Skeletal muscle cell (primary cell): ENCODE results near the gene PLCH1.

Experiments used
- DNase-seq: peaks from one replicate; pipeline ENCODE4 v3.0.0-alpha.2; 2010; ENCODE audit warnings: low read depth
- H3K4me3 ChIP-seq: 2 replicates; pipeline ENCODE4 v1.5.1; 2011; ENCODE audit warnings: low read depth, mild to moderate bottlenecking, control low read depth, low read length, moderate library complexity

PLCH1 gene

GRCh38 chr3:155335724-155336354, 409.0 kb downstream of the PLCH1 start:
- DNase-seq = no peak
- no peak overlapping the region for H3K4me3 ChIP-seq

- no peak for DNase-seq
- H3K4me3 ChIP-seq = no peak overlapping the region
Measured at GRCh38 chr3:155334914-155335723, 409.8 kb downstream of the PLCH1 start.

GRCh38 chr3:155334215-155334913, 410.5 kb downstream of the PLCH1 start:
- no peak for DNase-seq
- no peak overlapping the region for H3K4me3 ChIP-seq

- no peak for DNase-seq
- no peak overlapping the region for H3K4me3 ChIP-seq
Measured at GRCh38 chr3:155332716-155333115, 412.2 kb downstream of the PLCH1 start.

- no peak for DNase-seq
- H3K4me3 ChIP-seq = no peak overlapping the region
Measured at GRCh38 chr3:155331078-155331477, 413.8 kb downstream of the PLCH1 start.

- DNase-seq = no peak
- H3K4me3 ChIP-seq = no peak overlapping the region
Measured at GRCh38 chr3:155330370-155330769, 414.5 kb downstream of the PLCH1 start.

- H3K4me3 ChIP-seq = no peak overlapping the region
- no peak for DNase-seq
Measured at GRCh38 chr3:155329513-155330048, 415.3 kb downstream of the PLCH1 start.

- H3K4me3 ChIP-seq = no peak overlapping the region
- DNase-seq = no peak
Measured at GRCh38 chr3:155327871-155328270, 417.0 kb downstream of the PLCH1 start.

GRCh38 chr3:155327430-155327829, 417.4 kb downstream of the PLCH1 start:
- no peak overlapping the region for H3K4me3 ChIP-seq
- DNase-seq = no peak

- H3K4me3 ChIP-seq = no peak overlapping the region
- no peak for DNase-seq
Measured at GRCh38 chr3:155326901-155327300, 418.0 kb downstream of the PLCH1 start.

- H3K4me3 ChIP-seq = no peak overlapping the region
- DNase-seq = no peak
Measured at GRCh38 chr3:155326244-155326643, 418.6 kb downstream of the PLCH1 start.
